WTC11 (cell line): ENCODE measurements around the gene CAMK2D. TPM values are rescaled to one million over a fixed set of nuclear protein-coding genes. Genes with fewer than 3 reads are reported as not detected.

Source experiments
- ATAC-seq: fragments of 200-7000 bp; cut with Tn5 transposase; 2 replicates; pipeline ENCODE4 v1.10.0; 2021; ENCODE audit warnings: mild to moderate bottlenecking, moderate library complexity
- CTCF ChIA-PET: fragments of 300-600 bp; sonication (Branson Sonifier 250); formaldehyde crosslinking; loops from one replicate; lab custom pipeline; 2021; ENCODE audit warnings: antibody characterized with exemption; lab: Charles Lee
- POLR2A ChIA-PET: fragments of 350-600 bp; sonication (Branson Sonifier 250); formaldehyde crosslinking; loops from one replicate; lab custom pipeline; 2021; ENCODE audit warnings: antibody characterized with exemption; lab: Charles Lee
- DNase-seq: peaks from one replicate; pipeline ENCODE4 v3.0.0; 2021; ENCODE audit warnings: low spot score
- H3K27ac Mint-ChIP-seq: 2 replicates; pipeline ENCODE4 v1.8.0; 2021; ENCODE audit warnings: mixed read lengths
- H3K27me3 Mint-ChIP-seq: 2 replicates; pipeline ENCODE4 v1.8.0; 2021; ENCODE audit warnings: low read depth, mild to moderate bottlenecking, moderate library complexity, mixed read lengths
- H3K36me3 Mint-ChIP-seq: 2 replicates; pipeline ENCODE4 v1.8.0; 2021; ENCODE audit warnings: mixed read lengths
- H3K4me1 Mint-ChIP-seq: 2 replicates; pipeline ENCODE4 v1.8.0; 2022; ENCODE audit warnings: mixed read lengths
- H3K4me3 Mint-ChIP-seq: 2 replicates; pipeline ENCODE4 v1.8.0; 2021; ENCODE audit warnings: mild to moderate bottlenecking, moderate library complexity, mixed read lengths
- H3K9me3 Mint-ChIP-seq: 2 replicates; pipeline ENCODE4 v1.8.0; 2021; ENCODE audit warnings: mixed read lengths
- AFF4 ChIP-seq: sonication (generic); formaldehyde crosslinking; IDR thresholded peaks from 2 replicates; pipeline ENCODE4 v1.8.1; 2023; ENCODE audit warnings: mild to moderate bottlenecking, missing genetic modification reagents, borderline replicate concordance
- CREB1 ChIP-seq: sonication (generic); formaldehyde crosslinking; IDR thresholded peaks from 2 replicates; pipeline ENCODE4 v1.8.0; 2023; ENCODE audit warnings: mild to moderate bottlenecking, missing genetic modification reagents
- E2F4 ChIP-seq: sonication (generic); formaldehyde crosslinking; IDR thresholded peaks from 2 replicates; pipeline ENCODE4 v1.8.1; 2022; ENCODE audit warnings: low read depth, mild to moderate bottlenecking, moderate library complexity, missing genetic modification reagents, borderline replicate concordance
- EMX1 ChIP-seq: fragments of 250-450 bp; sonication (Bioruptor Pico); IDR thresholded peaks from 2 replicates; pipeline ENCODE4 v1.8.0; 2021; ENCODE audit warnings: mild to moderate bottlenecking
- ESRRA ChIP-seq: sonication (generic); formaldehyde crosslinking; IDR thresholded peaks from 2 replicates; pipeline ENCODE4 v1.8.1; 2022; ENCODE audit warnings: mild to moderate bottlenecking, missing genetic modification reagents, borderline replicate concordance
- FOXP4 ChIP-seq: sonication (generic); formaldehyde crosslinking; IDR thresholded peaks from 2 replicates; pipeline ENCODE4 v1.8.0; 2022; ENCODE audit warnings: mild to moderate bottlenecking, missing genetic modification reagents
- GRHL2 ChIP-seq: fragments of 250-450 bp; sonication (Bioruptor Pico); IDR thresholded peaks from 2 replicates; pipeline ENCODE4 v1.8.0; 2022; ENCODE audit warnings: mild to moderate bottlenecking, moderate library complexity; ENCODE audit not compliant: insufficient replicate concordance, severe bottlenecking
- GTF2I ChIP-seq: fragments of 250-450 bp; sonication (Bioruptor Pico); conservative IDR thresholded peaks from 2 replicates; pipeline ENCODE4 v1.4.0; 2021; ENCODE audit warnings: mild to moderate bottlenecking
- IRF1 ChIP-seq: sonication (generic); formaldehyde crosslinking; IDR thresholded peaks from 2 replicates; pipeline ENCODE4 v1.8.0; 2023; ENCODE audit warnings: missing genetic modification reagents
- IRF2 ChIP-seq: sonication (generic); formaldehyde crosslinking; IDR thresholded peaks from 2 replicates; pipeline ENCODE4 v1.8.0; 2022; ENCODE audit warnings: low read depth, missing genetic modification reagents, borderline replicate concordance
- NR1H2 ChIP-seq: sonication (generic); formaldehyde crosslinking; IDR thresholded peaks from 2 replicates; pipeline ENCODE4 v1.9.0; 2021; ENCODE audit warnings: mild to moderate bottlenecking, moderate library complexity, missing genetic modification reagents
- PRDM15 ChIP-seq: sonication (generic); formaldehyde crosslinking; IDR thresholded peaks from 2 replicates; pipeline ENCODE4 v1.8.0; 2022; ENCODE audit warnings: missing genetic modification reagents
- PREB ChIP-seq: sonication (generic); formaldehyde crosslinking; IDR thresholded peaks from 2 replicates; pipeline ENCODE4 v1.8.1; 2022; ENCODE audit warnings: mild to moderate bottlenecking, missing genetic modification reagents, moderate library complexity, borderline replicate concordance
- SMAD3 ChIP-seq: sonication (generic); formaldehyde crosslinking; IDR thresholded peaks from 2 replicates; pipeline ENCODE4 v1.8.0; 2022; ENCODE audit warnings: missing genetic modification reagents, mild to moderate bottlenecking, borderline replicate concordance
- SP1 ChIP-seq: sonication (generic); formaldehyde crosslinking; conservative IDR thresholded peaks from 2 replicates; pipeline ENCODE4 v1.8.1; 2022; ENCODE audit warnings: missing genetic modification reagents
- TEAD4 ChIP-seq: sonication (generic); formaldehyde crosslinking; IDR thresholded peaks from 2 replicates; pipeline ENCODE4 v1.8.0; 2022; ENCODE audit warnings: mild to moderate bottlenecking, missing genetic modification reagents
- TP53 ChIP-seq: sonication (generic); formaldehyde crosslinking; IDR thresholded peaks from 2 replicates; pipeline ENCODE4 v1.8.1; 2023; ENCODE audit warnings: mild to moderate bottlenecking, missing genetic modification reagents
- ZNF281 ChIP-seq: sonication (generic); formaldehyde crosslinking; IDR thresholded peaks from 2 replicates; pipeline ENCODE4 v1.8.0; 2023; ENCODE audit warnings: mild to moderate bottlenecking, missing genetic modification reagents
- ZNF317 ChIP-seq: sonication (generic); formaldehyde crosslinking; IDR thresholded peaks from 2 replicates; pipeline ENCODE4 v1.8.1; 2023; ENCODE audit warnings: low read depth, mild to moderate bottlenecking, moderate library complexity, missing genetic modification reagents, borderline replicate concordance
- total RNA-seq: library from RNA; stranded (reverse); gene quantifications from 3 replicates; pipeline ENCODE4 v1.2.3, GENCODE V29; 2021

Gene CAMK2D
- total RNA-seq, 1 experiment from 2014 or later: 16.5 TPM

GRCh38 chr4:113718252-113718651, 43.3 kb downstream of the CAMK2D start:
- Mint-ChIP-seq H3K4me3 (no peak overlapping the region), H3K9me3 (no peaks in the 10 kb centered on the region), H3K4me1 (no peaks in the 10 kb centered on the region; the same call in 1 of the 2 replicates), H3K36me3 (no peaks in the 10 kb centered on the region), H3K27ac (no peak overlapping the region), H3K27me3 (no peaks in the 10 kb centered on the region)
- ATAC-seq: no peak
- POLR2A ChIA-PET: no interaction called here
- CTCF ChIA-PET: interaction anchor here (0.8 kb wide), 1 partner anchor 170 kb away, joined by 3 read pairs; no protein-coding TSS in a partner anchor
- TF ChIP-seq TEAD4 (CRISPR knock-in tag): no peak
- TF ChIP-seq ESRRA (CRISPR knock-in tag): no peak
- TF ChIP-seq TP53 (CRISPR knock-in tag): no peak
- TF ChIP-seq EMX1 (CRISPR knock-in tag): no peak
- TF ChIP-seq SMAD3 (CRISPR knock-in tag): no peak
- TF ChIP-seq GRHL2 (CRISPR knock-in tag): no peak
- no peak for TF ChIP-seq FOXP4 (CRISPR knock-in tag)
- no peak for TF ChIP-seq E2F4 (CRISPR knock-in tag)
- TF ChIP-seq IRF1 (CRISPR knock-in tag): no peak
- no peak for TF ChIP-seq PREB (CRISPR knock-in tag)
- TF ChIP-seq GTF2I: no peak
- no peak for TF ChIP-seq CREB1 (CRISPR knock-in tag)
- no peak for TF ChIP-seq SP1 (CRISPR knock-in tag)
- TF ChIP-seq AFF4 (CRISPR knock-in tag): no peak
- no peak for DNase-seq

- ChIA-PET CTCF (no interaction called here), POLR2A (no interaction called here)
- Mint-ChIP-seq H3K4me3 (no peak overlapping the region), H3K36me3 (no peaks in the 10 kb centered on the region), H3K9me3 (no peaks in the 10 kb centered on the region), H3K27ac (no peak overlapping the region), H3K4me1 (no peaks in the 10 kb centered on the region), H3K27me3 (no peaks in the 10 kb centered on the region)
- no peak for TF ChIP-seq NR1H2 (CRISPR knock-in tag)
- no peak for TF ChIP-seq ZNF281 (CRISPR knock-in tag)
- no peak for TF ChIP-seq ZNF317
- TF ChIP-seq PRDM15 (CRISPR knock-in tag): no peak
- no peak for TF ChIP-seq IRF2 (CRISPR knock-in tag)
- ATAC-seq (no peak), DNase-seq (no peak)
Measured at GRCh38 chr4:113711883-113712662, 49.5 kb downstream of the CAMK2D start.
